Caki2 (cell line): Measurements from ENCODE around the gene CHST3. TPM values are rescaled to one million over a fixed set of nuclear protein-coding genes. Genes with fewer than 3 reads are reported as not detected.

Source experiments
- DNase-seq: peaks from one replicate; pipeline ENCODE4 v3.0.0-alpha.2; 2015; ENCODE audit warnings: low read depth
- in situ Hi-C: cut with HindIII; loops from 2 replicates; pipeline ENCODE4 v1.10.0; 2016; ENCODE audit warnings: low sequenced_read_pairs, low pct_unique_long_range_greater_than_20kb, mixed read lengths
- total RNA-seq: library from RNA; depleted of rRNA; stranded (reverse); fragments of >200 nt; shearing (Covaris generic); gene quantifications from 2 replicates; pipeline ENCODE4 v1.2.3, GENCODE V29; 2014; ENCODE audit warnings: low replicate concordance

CHST3 gene
- total RNA-seq, 1 experiment from 2014 or later, result 45.2 TPM

DNA sequence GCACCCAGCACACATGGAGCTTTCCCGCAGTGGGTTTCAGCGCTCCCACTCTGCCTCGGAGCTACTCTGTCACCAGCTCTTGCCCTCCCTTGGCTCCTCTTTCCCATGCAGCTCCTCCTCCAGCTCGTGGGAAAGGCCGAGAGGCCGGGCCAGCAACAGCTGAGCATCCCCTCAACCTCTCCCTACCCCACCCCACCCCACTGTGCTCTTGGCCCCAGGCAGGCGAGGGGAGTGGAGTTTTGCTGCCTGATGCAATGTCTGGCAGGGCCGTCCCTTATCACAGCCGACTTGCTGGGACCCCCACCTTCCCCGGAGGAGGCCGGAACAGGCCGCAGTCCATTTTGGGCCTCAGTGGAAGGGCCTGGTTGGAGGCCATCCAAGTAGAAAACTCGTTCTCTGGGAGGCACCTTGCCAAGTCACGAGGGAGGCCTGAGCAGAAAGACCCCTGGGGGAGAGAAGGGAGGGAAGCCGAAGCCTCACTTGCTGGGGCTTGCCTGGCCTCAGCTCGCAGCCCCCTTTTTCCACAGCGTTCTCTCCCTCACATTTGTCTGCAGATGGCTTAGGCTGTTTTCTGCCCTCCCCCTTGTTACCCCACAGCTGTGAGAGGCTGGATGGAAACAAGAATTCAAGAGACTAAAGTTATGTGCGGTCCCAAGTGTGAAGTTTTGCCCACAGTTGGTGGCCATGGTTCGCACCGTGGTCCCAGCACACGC is 35.3 kb downstream of the CHST3 start:
- in situ Hi-C loops, result no loop called here
- no peak for DNase-seq

DNA sequence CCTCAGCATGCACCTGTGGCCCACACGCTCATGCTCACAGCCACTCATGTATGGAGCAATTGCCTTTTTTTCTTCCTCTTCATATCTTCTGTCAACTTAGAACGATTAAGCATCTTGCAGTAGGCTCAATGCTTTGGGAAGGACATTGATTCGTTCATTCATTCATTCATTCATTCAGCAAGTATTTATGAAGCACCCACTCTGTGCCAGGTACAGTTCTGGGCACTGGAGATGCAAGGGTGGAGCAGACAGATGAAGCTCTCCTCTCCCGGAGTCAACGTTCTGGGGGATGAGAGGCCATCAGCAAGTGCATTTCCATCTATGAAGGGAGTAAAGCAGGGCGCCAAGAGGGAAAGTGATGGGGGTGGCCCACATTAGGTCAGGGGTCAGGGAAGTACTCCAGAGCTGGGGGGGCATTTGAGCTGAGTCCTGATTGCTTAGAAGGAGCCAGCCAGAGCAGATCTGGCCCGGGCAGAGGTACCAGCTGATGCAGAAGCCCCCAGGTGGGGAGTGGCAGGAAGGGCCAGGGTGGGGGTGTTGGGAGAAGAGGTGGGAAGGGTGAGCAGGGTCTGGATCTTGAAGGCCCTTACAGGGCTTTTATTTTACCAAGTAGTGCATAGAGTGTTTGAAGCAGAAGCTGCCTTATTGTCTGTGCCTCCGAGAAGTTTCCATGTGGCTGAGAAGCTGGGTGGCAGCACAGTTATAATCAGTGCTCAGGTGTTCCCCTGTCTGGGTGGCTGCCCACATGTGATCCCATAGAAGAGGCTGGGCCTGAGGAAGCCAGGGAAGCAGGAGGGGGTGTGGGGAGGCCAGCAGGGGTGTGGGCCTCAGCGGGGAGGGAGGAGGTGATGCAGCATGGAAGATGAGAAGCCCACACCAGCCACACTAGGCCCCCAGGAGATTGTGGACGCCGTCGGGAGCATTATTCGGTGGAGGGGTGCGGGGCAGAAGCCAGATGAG is 36.2 kb downstream of the CHST3 start:
- in situ Hi-C loops, result no loop called here

DNA sequence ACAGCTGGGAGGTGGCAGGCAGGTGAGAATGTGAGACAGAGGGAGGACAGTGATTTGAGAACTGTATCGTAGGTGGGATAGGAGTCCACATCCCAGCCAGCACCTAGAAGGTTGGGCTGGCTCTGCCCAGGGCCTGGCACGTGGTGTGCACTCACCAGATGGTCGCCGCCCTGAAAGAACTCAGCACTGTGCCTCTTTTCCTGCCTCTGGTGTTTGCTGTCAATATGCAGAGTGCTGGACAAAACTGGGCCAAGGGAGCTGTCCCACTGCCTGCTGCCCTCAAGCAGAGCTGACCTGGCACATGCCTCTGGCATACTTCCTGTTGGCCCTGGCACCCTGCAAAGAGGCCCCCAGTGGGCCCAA is 36.8 kb downstream of the CHST3 start:
- in situ Hi-C loops, result no loop called here
- DNase-seq, result no peak

More for the DNA sequence above, 36.2 kb downstream of the CHST3 start:
- DNase-seq, result no peak

DNA sequence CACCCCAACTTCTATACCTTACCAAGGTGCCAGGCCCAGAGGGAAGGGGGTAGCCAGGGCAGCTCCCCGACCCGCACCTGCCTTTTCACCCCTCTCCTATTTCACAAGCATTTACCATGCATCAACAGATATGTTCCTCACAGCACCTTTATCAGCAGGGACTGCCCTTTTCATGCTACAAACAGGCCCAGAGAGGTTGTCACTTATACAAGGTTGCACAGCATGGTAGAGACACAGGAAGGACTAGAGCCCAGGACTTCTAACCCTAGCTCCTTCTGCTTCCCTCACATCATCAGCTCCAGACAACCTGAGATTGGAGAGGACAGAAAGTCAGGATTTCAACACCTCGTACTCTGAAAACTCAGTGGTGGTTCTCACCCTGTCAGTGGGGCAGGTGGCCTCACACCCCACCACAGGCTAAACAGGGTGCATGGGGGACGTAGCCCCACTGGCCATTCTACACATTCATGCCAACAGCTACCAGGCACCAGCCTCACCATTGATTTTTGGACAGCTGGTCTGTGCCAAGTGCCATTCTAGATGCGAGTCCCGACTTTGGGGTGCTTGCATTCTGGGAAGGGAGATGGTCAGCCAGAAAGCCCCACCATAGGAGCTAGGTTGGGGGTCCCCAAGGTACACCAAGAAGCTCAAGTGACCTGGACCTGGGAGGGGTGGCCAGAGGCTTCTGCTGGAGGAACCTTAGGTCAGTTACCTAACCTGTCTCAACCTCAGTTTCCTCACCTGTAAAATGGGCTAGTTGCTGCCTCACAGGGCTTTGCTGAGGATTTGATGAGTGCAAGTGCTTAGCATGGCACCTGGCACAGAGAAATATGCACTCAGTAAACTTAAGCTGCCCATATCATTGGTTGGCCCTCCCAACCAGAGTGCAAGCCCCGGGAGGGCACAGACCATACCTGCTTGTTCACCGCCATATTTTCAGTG is 38.4 kb downstream of the CHST3 start:
- in situ Hi-C loops, result no loop called here

DNA sequence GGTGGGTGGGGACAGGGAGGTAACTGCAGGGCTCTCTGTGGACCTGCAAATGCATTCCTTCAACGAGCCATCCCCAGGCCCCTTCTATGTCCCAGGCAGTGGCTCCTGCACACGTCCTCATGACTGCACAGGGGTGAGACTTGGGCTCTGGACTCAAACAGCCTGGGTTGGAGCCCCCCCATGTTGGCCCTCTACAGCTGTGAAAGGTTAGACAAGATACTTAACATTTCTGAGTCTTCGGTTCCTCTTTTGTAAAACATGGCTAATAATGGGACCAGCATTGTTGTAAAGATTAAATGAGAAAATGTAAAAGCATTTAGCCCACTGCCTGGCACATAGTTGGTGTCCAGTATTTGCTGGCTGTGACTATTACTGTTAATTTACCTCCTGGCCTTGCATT is 41.8 kb downstream of the CHST3 start:
- DNase-seq, result no peak
- in situ Hi-C loops, result no loop called here

More for the DNA sequence above, 38.4 kb downstream of the CHST3 start:
- no peak for DNase-seq

DNA sequence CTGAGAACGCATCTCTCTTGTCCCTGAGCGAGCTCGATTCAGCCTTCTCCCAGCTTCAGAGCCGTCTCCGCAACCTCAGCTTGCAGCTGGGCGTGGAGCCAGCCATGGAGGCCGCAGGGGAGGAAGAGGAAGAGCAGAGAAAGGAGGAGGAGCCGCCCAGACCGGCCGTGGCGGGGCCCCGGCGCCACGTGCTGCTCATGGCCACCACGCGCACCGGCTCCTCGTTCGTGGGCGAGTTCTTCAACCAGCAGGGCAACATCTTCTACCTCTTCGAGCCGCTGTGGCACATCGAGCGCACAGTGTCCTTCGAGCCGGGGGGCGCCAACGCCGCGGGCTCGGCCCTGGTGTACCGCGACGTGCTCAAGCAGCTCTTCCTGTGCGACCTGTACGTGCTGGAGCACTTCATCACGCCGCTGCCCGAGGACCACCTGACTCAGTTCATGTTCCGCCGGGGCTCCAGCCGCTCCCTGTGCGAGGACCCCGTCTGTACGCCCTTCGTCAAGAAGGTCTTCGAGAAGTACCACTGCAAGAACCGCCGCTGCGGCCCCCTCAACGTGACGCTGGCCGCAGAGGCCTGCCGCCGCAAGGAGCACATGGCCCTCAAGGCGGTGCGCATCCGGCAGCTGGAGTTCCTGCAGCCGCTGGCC is 43.2 kb downstream of the CHST3 start:
- no peak for DNase-seq

DNA sequence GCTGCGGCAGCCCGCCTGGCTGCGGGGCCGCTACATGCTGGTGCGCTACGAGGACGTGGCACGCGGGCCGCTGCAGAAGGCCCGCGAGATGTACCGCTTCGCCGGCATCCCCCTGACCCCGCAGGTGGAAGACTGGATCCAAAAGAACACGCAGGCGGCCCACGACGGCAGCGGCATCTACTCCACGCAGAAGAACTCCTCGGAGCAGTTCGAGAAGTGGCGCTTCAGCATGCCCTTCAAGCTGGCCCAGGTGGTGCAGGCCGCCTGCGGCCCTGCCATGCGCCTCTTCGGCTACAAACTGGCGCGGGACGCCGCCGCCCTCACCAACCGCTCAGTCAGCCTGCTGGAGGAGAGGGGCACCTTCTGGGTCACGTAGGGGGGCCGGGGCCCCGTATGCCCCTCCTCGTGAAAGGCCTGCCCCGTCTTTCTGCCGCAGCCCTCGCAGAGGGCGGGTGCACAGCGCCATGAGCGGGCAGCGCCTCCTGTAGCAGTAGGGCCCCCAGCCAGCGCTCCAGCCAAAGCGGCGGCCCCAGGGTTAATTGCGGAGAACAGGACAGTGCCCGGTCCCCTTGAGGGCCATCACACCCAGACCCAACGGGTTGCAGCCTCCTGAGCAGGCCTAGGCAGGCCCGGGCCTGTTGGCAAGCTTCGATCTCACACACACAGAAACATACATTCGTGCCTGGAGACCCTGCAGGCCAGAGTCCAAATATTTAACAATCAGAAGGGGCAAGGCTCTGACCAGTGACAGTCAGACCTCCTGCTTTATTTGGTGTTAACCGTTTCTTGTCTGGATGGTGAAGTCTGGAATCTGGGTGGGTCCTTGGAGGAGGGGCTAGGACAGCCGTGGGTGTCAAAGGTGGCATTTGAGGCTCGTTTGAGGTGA is 44.1 kb downstream of the CHST3 start:
- in situ Hi-C loops, result no loop called here
- DNase-seq, result no peak

More for the DNA sequence above, 43.2 kb downstream of the CHST3 start:
- in situ Hi-C loops, result no loop called here

DNA sequence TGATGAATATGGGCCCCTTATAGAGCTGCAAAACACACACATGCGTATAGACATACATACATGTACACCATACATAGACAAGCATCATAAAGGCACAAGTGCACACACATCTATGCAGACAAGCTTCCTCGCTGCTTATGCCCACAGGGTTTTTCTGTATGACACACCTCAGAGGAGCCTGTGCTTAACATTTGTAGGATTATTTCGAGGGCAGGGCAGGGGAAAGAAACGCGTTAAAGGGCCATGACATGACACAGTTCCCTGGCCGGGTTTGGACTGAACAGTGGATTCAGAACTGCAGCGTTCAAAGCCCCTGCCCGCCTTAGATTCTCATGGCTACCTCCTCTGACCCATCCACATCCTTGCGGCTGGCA is 44.8 kb downstream of the CHST3 start:
- no peak for DNase-seq
- in situ Hi-C loops, result no loop called here

DNA sequence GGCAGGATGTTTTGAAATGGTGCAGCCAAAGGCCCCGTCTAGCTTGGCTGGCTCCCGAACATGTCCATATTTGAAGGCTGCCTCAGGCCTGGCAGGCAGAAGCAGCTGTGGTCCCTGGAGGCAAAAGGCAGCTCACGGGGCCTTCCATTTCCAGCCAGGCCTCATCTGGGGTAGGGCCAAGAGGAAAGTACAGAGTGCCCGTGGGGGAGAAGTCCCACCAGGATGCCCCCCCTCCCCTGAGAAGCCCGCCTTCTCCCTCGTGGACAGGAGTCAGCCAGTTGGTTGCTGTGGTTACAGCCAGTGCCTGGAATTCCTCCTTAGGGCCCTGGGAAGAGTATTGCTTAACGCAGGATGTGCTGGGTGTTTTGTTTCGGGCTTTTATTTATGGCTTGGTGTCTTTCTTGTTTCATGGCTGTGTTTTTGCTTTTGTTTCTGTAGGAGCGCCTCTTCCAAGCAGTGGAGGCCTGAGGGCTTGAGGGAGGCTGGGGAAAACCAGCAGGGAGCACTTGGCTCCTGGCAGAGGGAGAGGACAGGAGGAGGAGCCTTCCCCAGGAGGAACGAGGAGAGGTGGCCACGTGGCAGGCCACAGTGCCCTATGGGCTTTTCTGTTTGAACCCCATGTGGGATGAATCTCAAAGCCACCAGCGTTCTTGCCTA is 45.4 kb downstream of the CHST3 start:
- in situ Hi-C loops, result no loop called here
- no peak for DNase-seq

DNA sequence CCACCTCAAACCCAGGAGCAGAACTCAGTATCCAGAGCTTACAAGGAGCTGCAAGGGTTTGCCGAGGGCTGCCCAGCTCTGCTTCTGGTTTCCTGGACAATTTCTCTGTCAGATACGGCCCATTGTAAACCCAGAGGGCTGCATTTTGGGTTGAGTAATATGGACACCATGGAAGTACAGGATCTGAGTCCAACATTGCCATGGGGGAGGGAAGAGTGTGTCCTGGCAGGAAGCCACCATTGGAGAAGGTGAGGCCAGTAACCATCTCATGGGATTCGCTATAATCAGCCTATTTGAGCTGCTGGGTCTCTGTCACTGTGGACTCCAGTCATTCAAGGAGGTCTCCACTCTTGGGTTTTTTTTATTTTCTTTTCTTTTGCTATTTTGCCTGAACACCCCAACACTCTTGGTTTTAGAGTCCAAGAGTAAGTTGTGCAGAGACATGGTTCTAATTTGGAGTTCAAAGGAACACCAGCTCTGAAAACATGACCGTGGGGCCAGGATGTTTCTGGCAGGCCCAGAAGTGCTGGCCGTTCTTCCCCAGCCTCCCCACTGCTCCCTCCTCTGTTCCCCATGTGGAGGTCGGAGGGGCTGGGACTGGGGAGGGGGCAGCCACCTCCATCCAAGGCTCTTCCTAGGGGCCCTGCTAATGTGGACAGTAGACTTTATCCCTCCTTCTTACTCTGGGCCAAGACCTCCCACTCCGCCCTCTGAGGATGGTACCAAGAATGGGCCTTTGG is 46.2 kb downstream of the CHST3 start:
- no peak for DNase-seq
- in situ Hi-C loops, result no loop called here

DNA sequence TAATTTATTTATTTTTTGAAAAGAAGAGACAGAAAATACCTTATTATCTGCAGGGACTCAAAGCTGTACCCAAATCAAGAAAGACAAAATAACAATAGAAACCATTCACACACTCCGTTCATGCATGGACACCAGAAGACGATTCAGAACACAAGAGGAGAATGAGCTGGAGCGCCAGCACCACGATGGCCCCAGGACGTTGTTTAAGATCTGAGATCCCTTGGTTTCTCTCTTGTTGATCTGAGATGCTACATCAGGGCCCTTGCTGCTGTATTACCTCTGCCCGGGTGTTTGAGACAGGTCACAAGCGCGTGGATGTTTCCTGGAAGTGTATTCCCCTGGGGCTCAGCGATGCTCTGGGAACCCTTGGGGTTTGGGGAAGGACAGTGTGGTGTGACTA is 46.8 kb downstream of the CHST3 start:
- no peak for DNase-seq
- in situ Hi-C loops, result no loop called here

DNA sequence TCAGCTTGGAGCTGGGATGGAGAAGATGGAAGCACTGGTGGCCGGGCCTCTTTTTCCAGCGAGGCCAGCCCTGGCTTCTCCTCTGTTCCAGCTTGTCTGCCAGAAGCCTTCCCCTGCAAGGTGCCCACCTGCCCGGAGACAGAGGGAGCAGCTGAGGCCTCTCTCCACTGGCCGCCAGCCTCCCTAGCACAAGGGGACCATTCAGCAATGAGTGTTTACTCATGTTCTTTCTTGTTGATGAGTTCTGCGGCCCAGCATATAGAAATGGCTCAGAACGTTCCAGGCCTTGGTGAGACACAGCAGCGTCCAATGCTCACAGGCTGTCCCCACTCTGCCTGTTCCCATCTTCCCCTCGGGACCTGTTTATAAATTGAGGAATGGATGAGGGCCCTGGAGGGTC is 47.3 kb downstream of the CHST3 start:
- in situ Hi-C loops, result no loop called here
- no peak for DNase-seq

DNA sequence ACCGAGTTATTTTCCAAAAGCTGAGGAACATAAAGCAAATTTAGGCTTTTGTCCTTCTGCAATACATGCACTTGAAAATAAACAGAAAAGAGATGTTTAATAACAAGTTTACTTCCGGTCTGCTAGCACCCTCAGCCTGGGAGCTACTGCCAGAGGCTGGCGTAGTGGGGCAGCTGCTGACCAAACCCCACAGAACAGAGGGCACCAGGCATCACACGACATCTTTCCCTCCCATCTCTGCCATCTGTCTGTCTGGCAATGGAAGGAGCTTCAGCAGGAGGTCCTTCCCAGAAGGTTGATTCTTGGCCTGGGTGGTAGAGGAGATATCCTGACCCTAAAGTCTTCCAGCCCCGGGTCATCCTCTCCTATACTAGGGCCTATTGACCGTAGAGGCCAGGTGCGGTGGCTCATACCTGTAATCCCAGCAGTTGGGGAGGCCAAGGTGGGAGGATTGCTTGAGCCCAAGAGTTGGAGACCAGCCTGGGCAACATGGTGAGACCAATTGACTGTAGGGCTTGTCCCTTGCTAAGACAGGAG is 47.8 kb downstream of the CHST3 start:
- no peak for DNase-seq
- in situ Hi-C loops, result no loop called here

DNA sequence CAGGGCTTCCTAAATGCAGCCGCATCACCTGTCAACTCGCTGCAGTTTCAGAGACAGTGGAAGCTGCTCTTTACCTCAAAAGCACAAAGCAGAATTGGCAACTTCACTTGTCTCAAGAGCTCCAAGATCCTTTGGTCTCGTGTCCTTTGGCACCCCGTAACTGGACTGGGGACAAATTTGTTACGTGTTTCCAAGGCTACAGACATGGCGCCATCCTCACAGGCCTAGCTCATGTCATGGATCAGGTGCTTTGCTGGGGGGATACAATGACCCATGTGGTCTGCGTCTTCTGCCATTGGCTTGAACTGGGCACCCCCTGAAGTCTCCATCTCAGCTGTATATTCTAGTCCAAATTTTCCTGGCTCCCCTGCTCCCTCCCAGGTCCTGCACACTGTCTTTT is 48.6 kb downstream of the CHST3 start:
- in situ Hi-C loops, result no loop called here
- DNase-seq, result no peak

DNA sequence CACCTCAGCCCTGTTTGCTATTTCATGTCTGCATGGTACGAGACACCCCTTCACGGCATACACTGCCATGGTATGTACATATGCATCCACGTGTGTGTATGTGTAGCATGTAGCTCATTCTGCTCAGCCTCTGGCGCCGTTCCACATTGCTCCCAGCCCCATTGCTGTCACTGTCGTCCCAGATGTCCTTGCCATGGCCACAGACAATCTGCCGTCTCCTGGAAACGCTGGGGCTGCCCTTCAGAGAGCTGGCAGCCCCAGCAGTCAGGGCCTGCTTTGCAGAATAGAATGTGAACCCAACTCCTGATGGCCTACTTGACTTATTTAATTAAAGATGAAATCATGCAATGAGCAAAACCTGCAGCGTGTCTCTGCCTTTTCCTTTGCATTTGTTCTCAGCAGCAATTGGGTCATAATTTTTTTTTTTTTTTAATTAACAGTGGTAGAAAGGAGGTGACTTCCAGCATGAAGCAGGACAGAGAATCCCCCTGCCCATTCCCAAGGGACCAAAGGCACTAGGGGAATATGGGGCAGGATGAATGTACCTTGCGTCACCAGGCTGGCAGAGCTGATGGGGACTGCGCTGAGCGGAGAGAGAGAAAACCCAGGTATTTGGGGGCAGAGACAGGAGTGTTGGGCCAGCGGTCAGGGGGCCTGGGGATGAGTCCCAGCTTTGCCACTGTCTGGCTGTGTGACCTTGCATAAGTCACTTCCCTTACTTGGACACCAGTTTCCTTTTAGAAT is 49.2 kb downstream of the CHST3 start:
- in situ Hi-C loops, result no loop called here
- no peak for DNase-seq
